ENCODE results near the gene FAHD2A.
"Not testable (repeated sequence)": the region's sequence is repeated elsewhere in the genome, so short reads cannot be mapped to it uniquely, and the experiment has no call there.

FAHD2A gene

GRCh38 chr2:95354469-95354901, 48.0 kb upstream of the FAHD2A start:
- TF ChIP-seq CTCF (conservative IDR thresholded peaks at IDR 0.05; ENCODE audit: low read length) (no peak), EZH2phosphoT487 (IDR thresholded peaks at IDR 0.05; ENCODE audit: borderline replicate concordance) (no peak)
- no peaks in the 10 kb centered on the region for H3K79me2 ChIP-seq (ENCODE audit: insufficient read depth, low read length)
- H3K27me3 ChIP-seq (ENCODE audit: insufficient read depth, low read length, poor library complexity, severe bottlenecking): no peaks in the 10 kb centered on the region
- H3K4me1 ChIP-seq (ENCODE audit: insufficient read depth, low read length, poor library complexity, severe bottlenecking): no peaks in the 10 kb centered on the region
- H3F3A ChIP-seq (ENCODE audit: low read depth): no peaks in the 10 kb centered on the region
- H3K9me3 ChIP-seq (ENCODE audit: insufficient read depth, low read depth, low read length): no peaks in the 10 kb centered on the region; the same call in 1 of the 2 replicates
- H4K20me1 ChIP-seq (ENCODE audit: insufficient read depth, low read length, poor library complexity, severe bottlenecking): no peaks in the 10 kb centered on the region
- no peak overlapping the region for H3K9ac ChIP-seq (ENCODE audit: low read depth, low read length, poor library complexity, severe bottlenecking)
- no peaks in the 10 kb centered on the region for H3K9me2 ChIP-seq (replicated peaks; ENCODE audit: low read depth, low read length)
- H3K36me3 ChIP-seq (ENCODE audit: insufficient read depth, low read length): no peaks in the 10 kb centered on the region
- H2AFZ ChIP-seq (ENCODE audit: low read length): no peak overlapping the region
- no peak overlapping the region for H3K4me3 ChIP-seq (ENCODE audit: low read length, poor library complexity, severe bottlenecking)
- no peak overlapping the region for H3K4me2 ChIP-seq (ENCODE audit: low read depth, low read length, poor library complexity, severe bottlenecking)

GRCh38 chr2:95354925-95355324, 47.6 kb upstream of the FAHD2A start:
- Histone ChIP-seq H3K27me3 (ENCODE audit: insufficient read depth, low read length, poor library complexity, severe bottlenecking) (no peaks in the 10 kb centered on the region), H3K36me3 (ENCODE audit: insufficient read depth, low read length) (no peaks in the 10 kb centered on the region), H3K9me2 (replicated peaks; ENCODE audit: low read depth, low read length) (no peaks in the 10 kb centered on the region), H3K9ac (ENCODE audit: low read depth, low read length, poor library complexity, severe bottlenecking) (no peak overlapping the region), H2AFZ (ENCODE audit: low read length) (no peak overlapping the region), H3K4me2 (ENCODE audit: low read depth, low read length, poor library complexity, severe bottlenecking) (no peak overlapping the region), H3K4me3 (ENCODE audit: low read length, poor library complexity, severe bottlenecking) (no peak overlapping the region), H4K20me1 (ENCODE audit: insufficient read depth, low read length, poor library complexity, severe bottlenecking) (no peaks in the 10 kb centered on the region), H3K9me3 (ENCODE audit: insufficient read depth, low read depth, low read length) (no peaks in the 10 kb centered on the region; the same call in 1 of the 2 replicates), H3F3A (ENCODE audit: low read depth) (no peaks in the 10 kb centered on the region), H3K4me1 (ENCODE audit: insufficient read depth, low read length, poor library complexity, severe bottlenecking) (no peaks in the 10 kb centered on the region), H3K79me2 (ENCODE audit: insufficient read depth, low read length) (no peaks in the 10 kb centered on the region)
- no peak for TF ChIP-seq CTCF (conservative IDR thresholded peaks at IDR 0.05; ENCODE audit: low read length)
- no peak for TF ChIP-seq EZH2phosphoT487 (IDR thresholded peaks at IDR 0.05; ENCODE audit: borderline replicate concordance)

- not testable (repeated sequence) for H3K4me3 ChIP-seq (ENCODE audit: low read length, poor library complexity, severe bottlenecking); H3K9me2 ChIP-seq (replicated peaks; ENCODE audit: low read depth, low read length); H3K79me2 ChIP-seq (ENCODE audit: insufficient read depth, low read length); H3K36me3 ChIP-seq (ENCODE audit: insufficient read depth, low read length); H4K20me1 ChIP-seq (ENCODE audit: insufficient read depth, low read length, poor library complexity, severe bottlenecking); H3K9ac ChIP-seq (ENCODE audit: low read depth, low read length, poor library complexity, severe bottlenecking); H3K4me1 ChIP-seq (ENCODE audit: insufficient read depth, low read length, poor library complexity, severe bottlenecking); H2AFZ ChIP-seq (ENCODE audit: low read length); H3K27me3 ChIP-seq (ENCODE audit: insufficient read depth, low read length, poor library complexity, severe bottlenecking); H3K9me3 ChIP-seq (ENCODE audit: insufficient read depth, low read depth, low read length); H3F3A ChIP-seq (ENCODE audit: low read depth); H3K4me2 ChIP-seq (ENCODE audit: low read depth, low read length, poor library complexity, severe bottlenecking)
Observed at GRCh38 chr2:95355486-95355885, 47.0 kb upstream of the FAHD2A start.

Data from Loucy (cell line).